GM08714 (cell line): Measurements from ENCODE around the gene POLD1.
A peak's percentile ranks its signal among the peaks of the same experiment; 100 is the strongest.

Experiments
- H3K4me3 ChIP-seq: fragments of 200-500 bp; sonication (Bioruptor generic); 2 replicates; pipeline ENCODE4 v1.5.1; 2014; ENCODE audit warnings: mild to moderate bottlenecking, low read length, inconsistent platforms
- ZNF274 ChIP-seq: IDR thresholded peaks from 2 replicates; pipeline ENCODE4 v1.6.1; 2012; ENCODE audit warnings: mild to moderate bottlenecking, low read depth, low read length

Gene POLD1

GRCh38 chr19:50358483-50359327, 25.4 kb upstream of the POLD1 start:
- peak overlapping the region; percentile 55; the same call in 1 of the 2 replicates for H3K4me3 ChIP-seq
- no peak for TF ChIP-seq ZNF274

DNA sequence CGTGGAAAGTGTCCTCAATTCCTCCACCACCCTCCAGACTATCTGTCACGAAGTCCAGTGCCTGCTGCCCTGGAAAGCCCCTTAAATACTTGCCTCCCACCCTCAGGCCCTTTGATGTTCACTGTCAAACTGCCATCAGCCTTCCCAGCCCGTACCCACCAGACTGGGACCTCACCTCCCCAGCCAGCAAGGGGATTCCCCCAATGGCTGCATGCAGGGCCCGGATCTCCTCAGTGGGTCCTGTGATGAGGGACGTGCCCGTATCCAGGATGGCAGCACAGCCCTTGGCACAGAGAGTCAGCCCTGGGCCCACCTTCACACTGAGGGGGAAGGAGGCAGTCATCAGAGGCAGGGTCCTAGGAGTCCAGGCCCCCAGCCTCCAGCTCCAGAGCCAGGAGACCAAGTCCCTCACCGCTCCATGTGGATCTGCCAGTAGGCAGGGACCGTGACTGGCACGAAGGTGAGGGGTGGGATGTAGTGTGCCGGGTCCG, 24.8 kb upstream of the POLD1 start:
- H3K4me3 ChIP-seq = no peak overlapping the region
- TF ChIP-seq ZNF274 = no peak

DNA sequence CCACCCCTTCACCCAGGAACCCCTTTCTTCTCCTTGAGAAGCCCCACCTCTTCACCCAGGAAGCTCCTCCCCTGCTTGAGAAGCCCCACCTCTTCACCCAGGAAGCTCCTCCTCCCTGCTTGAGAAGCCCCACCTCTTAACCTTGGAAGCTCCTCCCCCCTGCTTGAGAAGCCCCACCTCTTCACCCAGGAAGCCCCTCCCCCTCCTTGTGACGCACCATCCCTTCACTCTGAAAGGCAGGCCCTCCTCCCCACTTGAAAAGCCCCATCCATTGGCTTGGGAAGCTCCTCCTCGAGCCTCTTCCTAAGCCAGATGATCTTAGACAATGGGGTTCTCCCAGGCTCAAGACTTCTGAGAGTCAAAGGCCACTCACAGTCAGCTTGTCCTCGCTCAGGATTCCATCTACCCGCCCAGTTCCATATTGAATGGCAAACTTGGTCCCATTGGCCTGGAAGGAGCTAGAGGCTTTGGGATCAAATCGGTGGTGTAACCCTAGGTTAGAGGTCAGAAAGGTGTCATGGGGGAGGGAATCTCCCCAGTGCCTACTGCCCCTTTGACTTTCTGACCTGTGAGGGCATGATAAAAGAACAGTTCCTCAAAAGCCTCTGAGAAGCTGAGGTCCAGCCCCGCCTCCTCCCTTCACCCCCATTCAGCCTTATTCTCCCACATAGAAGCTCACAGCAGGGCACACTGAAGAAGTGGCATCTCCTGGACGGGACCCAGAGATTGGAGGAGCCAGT, 22.7 kb upstream of the POLD1 start:
- no peak for TF ChIP-seq ZNF274
- no peak overlapping the region for H3K4me3 ChIP-seq

GRCh38 chr19:50362030-50362412, 22.1 kb upstream of the POLD1 start:
- TF ChIP-seq ZNF274 = no peak
- H3K4me3 ChIP-seq = no peak overlapping the region

DNA sequence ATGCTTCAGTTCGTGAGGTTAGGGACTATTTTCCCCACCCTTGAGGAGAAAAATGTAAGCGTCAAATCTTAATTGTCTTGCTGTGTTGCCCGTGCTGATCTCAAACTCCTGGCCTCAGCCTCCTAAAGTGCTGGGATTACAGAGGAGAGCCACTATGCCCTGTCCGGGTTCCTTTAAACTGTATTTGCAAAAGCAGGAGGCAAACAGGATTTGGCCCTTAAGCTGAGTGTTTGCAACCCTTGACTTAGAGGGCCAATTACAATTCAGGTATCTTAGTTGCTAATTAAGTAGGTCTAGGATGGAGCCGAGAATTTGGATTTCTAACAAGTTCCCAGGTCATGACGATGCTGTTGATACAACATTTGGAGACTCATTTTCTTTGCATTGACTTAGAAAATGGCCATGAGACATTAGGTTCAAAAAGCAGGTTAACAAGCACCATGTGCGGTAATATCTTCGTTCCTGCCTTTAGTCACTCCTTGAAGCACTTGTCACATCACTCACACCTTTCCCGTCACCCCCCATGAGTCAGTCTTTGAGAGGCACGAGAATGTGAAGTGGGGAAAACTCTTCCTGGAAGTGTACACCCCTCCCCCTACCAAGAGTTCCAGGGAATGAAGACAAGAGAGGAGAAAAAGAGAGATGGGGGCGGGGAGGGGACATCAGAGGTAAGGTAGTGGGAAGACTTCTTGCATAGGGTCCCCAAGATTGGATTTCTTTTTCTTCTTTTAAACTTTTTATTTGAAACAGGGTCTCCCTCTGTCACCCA, 21.3 kb upstream of the POLD1 start:
- no peak overlapping the region for H3K4me3 ChIP-seq
- no peak for TF ChIP-seq ZNF274

DNA sequence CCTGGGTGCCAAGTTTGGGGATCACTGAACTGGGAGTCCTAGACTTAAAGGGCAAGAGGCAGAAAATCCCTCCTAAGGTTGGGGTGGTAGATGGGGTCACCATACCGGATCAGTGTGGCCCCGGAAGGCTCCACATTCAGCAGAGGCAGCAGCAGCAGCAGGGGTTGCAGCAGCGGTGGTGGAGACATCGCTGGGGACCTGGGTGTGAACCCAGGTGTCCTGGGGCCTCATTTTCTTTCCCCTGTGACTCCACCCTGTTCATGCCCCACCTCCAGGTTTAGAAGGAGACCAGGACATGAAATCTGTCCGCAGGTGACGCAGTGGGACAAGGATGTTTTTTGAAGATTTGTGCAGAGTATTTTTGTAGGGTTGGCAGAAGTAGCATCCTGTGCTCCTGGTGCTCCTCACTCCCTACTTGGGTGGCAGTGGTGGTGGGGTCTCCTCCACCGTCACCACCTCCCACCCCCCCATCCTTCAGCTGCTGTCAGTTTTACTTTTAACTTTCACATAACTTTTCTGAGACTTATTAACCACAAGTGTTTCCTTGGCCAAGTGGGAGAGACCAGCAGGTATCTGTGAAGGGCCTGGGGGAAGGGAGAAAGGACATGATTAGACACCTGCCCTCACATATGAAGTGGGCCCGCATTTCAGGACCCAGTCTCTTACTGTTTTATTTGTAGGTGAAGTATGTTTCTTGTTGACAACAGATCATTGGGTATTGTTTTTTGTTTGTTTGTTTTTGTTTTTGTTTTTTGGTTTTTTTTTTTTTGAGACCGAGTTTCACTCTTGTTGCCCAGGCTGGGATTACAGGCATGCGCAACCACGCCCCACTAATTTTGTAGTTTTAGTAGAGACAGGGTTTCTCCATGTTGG, 18.5 kb upstream of the POLD1 start, which contains the start of gene NAPSA:
Gene NAPSA (minus strand): TSS at position 206 of the 873 bp plus-strand sequence. CDS start 18 bp downstream, at position 188.
- H3K4me3 ChIP-seq = no peak within 1 kb of the TSS; the same call in 1 of the 2 replicates
- no peak for TF ChIP-seq ZNF274

GRCh38 chr19:50368649-50369570, 15.2 kb upstream of the POLD1 start:
- H3K4me3 ChIP-seq = peak overlapping the region; percentile 73
- no peak for TF ChIP-seq ZNF274

DNA sequence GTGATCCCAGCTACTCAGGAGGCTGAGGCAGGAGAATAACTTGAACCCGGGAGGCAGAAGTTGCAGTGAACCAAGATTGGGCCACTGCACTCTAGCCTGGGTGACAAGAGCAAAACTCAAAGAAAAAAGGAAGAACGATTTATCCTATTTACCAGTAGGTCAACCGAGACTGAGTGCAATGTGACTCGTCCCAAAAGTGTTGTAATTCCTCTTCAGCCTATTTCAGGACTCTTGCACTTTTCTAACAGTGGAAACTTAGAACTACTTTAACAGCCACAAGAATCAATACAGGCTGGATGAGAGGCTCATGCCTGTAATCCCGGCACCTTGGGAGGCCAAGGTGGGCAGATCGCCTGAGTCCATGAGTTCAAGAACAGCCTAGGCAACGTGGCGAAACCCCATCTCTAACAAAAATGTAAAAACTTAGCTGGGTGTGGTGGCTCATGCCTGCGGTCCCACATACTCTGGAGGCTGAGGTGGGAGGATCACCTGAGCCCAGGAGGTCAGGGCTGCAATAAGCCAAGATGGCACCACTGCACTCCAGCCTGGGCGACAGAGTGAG, 12.2 kb upstream of the POLD1 start:
- H3K4me3 ChIP-seq = no peak overlapping the region
- TF ChIP-seq ZNF274 = no peak

- H3K4me3 ChIP-seq = peak within 1 kb of the TSS; percentile 78
- TF ChIP-seq ZNF274 = no peak
Measured at GRCh38 chr19:50376166-50377050, 7.7 kb upstream of the POLD1 start, which contains the start of gene NR1H2. TSS of gene NR1H2 (plus strand) at chr19:50376457. CDS start at chr19:50377606, 1,149 bp downstream.

DNA sequence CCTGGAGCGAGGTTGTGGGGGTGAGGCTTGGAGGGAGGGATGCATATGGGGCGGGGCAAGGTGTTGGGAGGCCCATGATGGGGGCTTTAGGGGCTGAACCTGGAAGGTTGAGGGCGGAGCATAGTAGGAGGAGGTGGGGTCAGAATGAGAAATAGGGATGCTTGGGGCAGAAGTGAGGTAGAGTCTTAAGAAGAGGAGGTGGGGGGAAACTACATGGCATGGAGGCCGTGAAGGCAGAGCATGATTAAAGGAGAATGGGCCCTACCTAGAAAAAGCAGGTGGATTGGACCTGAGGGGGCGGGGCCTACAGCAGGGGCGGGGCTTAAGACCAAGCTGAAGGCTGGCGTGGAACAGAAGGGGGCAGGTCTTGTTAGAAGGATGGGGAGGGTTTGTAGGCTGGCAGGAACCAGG, 7.1 kb upstream of the POLD1 start:
- TF ChIP-seq ZNF274 = no peak
- peak overlapping the region; percentile 26; the same call in 1 of the 2 replicates for H3K4me3 ChIP-seq

DNA sequence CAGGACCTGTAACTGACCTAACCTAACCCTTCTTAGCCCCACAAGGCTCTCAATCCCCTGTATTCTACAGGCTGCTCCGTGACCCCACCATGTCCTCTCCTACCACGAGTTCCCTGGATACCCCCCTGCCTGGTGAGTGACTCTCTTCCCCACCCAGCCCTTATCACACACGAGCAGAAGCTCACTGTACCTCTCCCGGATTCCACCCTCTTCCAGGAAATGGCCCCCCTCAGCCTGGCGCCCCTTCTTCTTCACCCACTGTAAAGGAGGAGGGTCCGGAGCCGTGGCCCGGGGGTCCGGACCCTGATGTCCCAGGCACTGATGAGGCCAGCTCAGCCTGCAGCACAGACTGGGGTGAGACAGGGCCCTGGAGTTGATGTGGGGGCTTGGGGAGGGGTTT, 6.6 kb upstream of the POLD1 start:
- no peak for TF ChIP-seq ZNF274
- H3K4me3 ChIP-seq = no peak overlapping the region
